CD8-positive, alpha-beta memory T cell (primary cell): ENCODE results near the gene RPS4Y2. TPM values are rescaled to one million over a fixed set of nuclear protein-coding genes. Genes with fewer than 3 reads are reported as not detected.
A peak's percentile ranks its signal among the peaks of the same experiment; 100 is the strongest.

ENCODE experiments used
- CTCF ChIA-PET: fragments of 350-600 bp; sonication (Branson Sonifier 250); formaldehyde crosslinking; loops from one replicate; lab custom pipeline; 2021; ENCODE audit warnings: antibody characterized with exemption; lab: Charles Lee
- POLR2A ChIA-PET: fragments of 350-600 bp; sonication (Branson Sonifier 250); formaldehyde crosslinking; loops from one replicate; lab custom pipeline; 2021; ENCODE audit warnings: antibody characterized with exemption; lab: Charles Lee
- DNase-seq, 5 donors: peaks; one replicate each; pipeline versions ENCODE4 v3.0.0 to v3.0.0-alpha.2; 2020 to 2022; ENCODE audit warnings: mixed read lengths in 1 of 5
- H3K27ac ChIP-seq: one replicate; pipeline ENCODE4 v1.7.0; 2013; ENCODE audit warnings: low read depth, mild to moderate bottlenecking, low read length, moderate library complexity
- H3K27me3 ChIP-seq: 2 replicates; pipeline ENCODE4 v1.7.0; 2013; ENCODE audit warnings: low read length, mild to moderate bottlenecking; ENCODE audit not compliant: insufficient read depth, poor library complexity, severe bottlenecking
- H3K36me3 ChIP-seq: 2 replicates; pipeline ENCODE4 v1.7.0; 2013; ENCODE audit warnings: mild to moderate bottlenecking, low read length, moderate library complexity; ENCODE audit not compliant: insufficient read depth
- H3K4me1 ChIP-seq: 2 replicates; pipeline ENCODE4 v1.7.0; 2013; ENCODE audit warnings: mild to moderate bottlenecking, low read length, moderate library complexity; ENCODE audit not compliant: insufficient read depth
- H3K4me3 ChIP-seq: 2 replicates; pipeline ENCODE4 v1.7.0; 2013; ENCODE audit warnings: mild to moderate bottlenecking, low read length
- H3K9me3 ChIP-seq: 2 replicates; pipeline ENCODE4 v1.7.0; 2013; ENCODE audit warnings: mild to moderate bottlenecking, low read length
- H3K27ac Mint-ChIP-seq, 8 donors: one replicate each; pipeline ENCODE4 v1.8.0; 2020 to 2021; ENCODE audit warnings: mixed read lengths in 8 of 8, mild to moderate bottlenecking in 6 of 8, inconsistent platforms in 3 of 8, moderate library complexity in 3 of 8
- H3K27me3 Mint-ChIP-seq, 2 donors: one replicate each; pipeline ENCODE4 v1.8.0; 2020 to 2021; ENCODE audit warnings: mixed read lengths in 2 of 2, mild to moderate bottlenecking in 1 of 2, moderate library complexity in 1 of 2
- H3K36me3 Mint-ChIP-seq, 3 donors: one replicate each; pipeline ENCODE4 v1.8.0; 2020 to 2021; ENCODE audit warnings: mixed read lengths in 3 of 3, inconsistent platforms in 1 of 3, mild to moderate bottlenecking in 1 of 3
- H3K4me1 Mint-ChIP-seq, 3 donors: one replicate each; pipeline ENCODE4 v1.8.0; 2020 to 2021; ENCODE audit warnings: mixed read lengths in 3 of 3, inconsistent platforms in 1 of 3, mild to moderate bottlenecking in 1 of 3
- H3K4me3 Mint-ChIP-seq, 7 donors: one replicate each; pipeline ENCODE4 v1.8.0; 2020 to 2021; ENCODE audit warnings: mixed read lengths in 7 of 7, mild to moderate bottlenecking in 6 of 7, moderate library complexity in 4 of 7, inconsistent platforms in 2 of 7
- H3K9me3 Mint-ChIP-seq, 5 donors: one replicate each; pipeline ENCODE4 v1.8.0; 2020 to 2022; ENCODE audit warnings: mixed read lengths in 5 of 5, mild to moderate bottlenecking in 3 of 5, moderate library complexity in 2 of 5, inconsistent platforms in 1 of 5
- polyA plus RNA-seq: library from polyadenylated mRNA; unstranded; fragments of 300-500 nt; fragmentation: Illumina TruSeq; gene quantifications from one replicate; pipeline ENCODE4 v1.2.3, GENCODE V29; 2021
- total RNA-seq, 2 experiments: library from RNA; stranded (reverse); gene quantifications; one replicate each; pipeline ENCODE4 v1.2.3, GENCODE V29; 2021

Gene RPS4Y2
- total RNA-seq (not detected), polyA plus RNA-seq (not detected)

GRCh38 chrY:20755808-20756207 is at the start of gene RPS4Y2:
Gene RPS4Y2 (plus strand): TSS chrY:20756108. CDS start chrY:20756164, 56 bp downstream.
- no peaks in the 10 kb centered on the region for H3K27me3 ChIP-seq
- ChIA-PET POLR2A (no interaction called here), CTCF (no interaction called here)
- Mint-ChIP-seq H3K4me1 (no peaks in the 10 kb centered on the region), H3K4me3 (no peak within 1 kb of the TSS), H3K27ac (no peak within 1 kb of the TSS), H3K27me3 (no peaks in the 10 kb centered on the region), H3K36me3 (no peaks in the 10 kb centered on the region), H3K9me3 (no peaks in the 10 kb centered on the region)
- no peaks in the 10 kb centered on the region for H3K9me3 ChIP-seq
- H3K4me1 ChIP-seq: no peaks in the 10 kb centered on the region
- no peak within 1 kb of the TSS for H3K4me3 ChIP-seq
- no peak within 1 kb of the TSS for H3K27ac ChIP-seq
- H3K36me3 ChIP-seq: no peaks in the 10 kb centered on the region
- DNase-seq: no peak

- H3K27me3 ChIP-seq: no peaks in the 10 kb centered on the region
- no peaks in the 10 kb centered on the region for H3K36me3 Mint-ChIP-seq
- H3K4me1 ChIP-seq: no peaks in the 10 kb centered on the region
- no peaks in the 10 kb centered on the region for H3K4me1 Mint-ChIP-seq
- peaks cover 0 to 8% (median 0%) of the 10 kb centered on the region in 5 donors for H3K9me3 Mint-ChIP-seq
- no peak overlapping the region for H3K27ac ChIP-seq
- no peaks in the 10 kb centered on the region for H3K36me3 ChIP-seq
- DNase-seq: no peak
- CTCF ChIA-PET: no interaction called here
- H3K4me3 ChIP-seq: no peak overlapping the region
- no peaks in the 10 kb centered on the region for H3K9me3 ChIP-seq
- H3K4me3 Mint-ChIP-seq: no peak overlapping the region
- POLR2A ChIA-PET: no interaction called here
- H3K27ac Mint-ChIP-seq: no peak overlapping the region
- peaks cover 0 to 3% of the 10 kb centered on the region in 2 donors for H3K27me3 Mint-ChIP-seq
Observed at GRCh38 chrY:20714391-20714790, 41.5 kb upstream of the RPS4Y2 start.

DNA sequence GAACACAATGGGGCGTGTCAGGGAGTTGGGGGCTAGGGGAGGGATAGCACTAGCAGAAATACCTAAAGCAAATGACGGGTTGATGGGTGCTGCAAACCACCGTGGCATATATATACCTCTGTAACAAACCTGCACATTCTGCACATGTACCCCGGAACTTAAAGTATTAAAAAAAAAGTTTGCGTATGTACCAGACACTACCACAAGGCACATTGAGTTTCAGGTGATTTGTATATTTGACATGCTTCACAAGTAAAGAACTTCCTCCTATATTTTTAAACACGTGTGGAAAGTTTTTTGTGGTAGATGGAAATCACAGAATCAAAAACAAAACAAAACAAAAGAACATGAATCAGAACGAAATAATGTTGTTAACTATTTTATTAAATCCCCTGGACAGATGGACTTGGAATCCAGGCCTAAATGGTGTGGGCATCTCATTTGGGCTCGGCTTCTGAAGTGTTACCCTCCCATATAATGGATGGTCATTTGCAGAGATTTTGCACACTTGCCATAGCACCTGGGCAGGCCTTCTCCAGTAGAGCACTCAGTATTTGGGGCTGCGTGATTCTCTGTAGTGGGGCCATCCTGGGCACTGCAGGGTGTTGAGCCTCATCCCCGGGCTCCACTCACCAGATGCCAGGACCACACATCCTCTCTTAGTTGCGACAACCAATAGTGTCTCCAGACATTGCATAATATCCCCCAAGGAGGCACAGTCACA is 29.6 kb upstream of the RPS4Y2 start:
- Histone ChIP-seq H3K27ac (no peak overlapping the region), H3K4me3 (no peak overlapping the region), H3K4me1 (no peaks in the 10 kb centered on the region), H3K36me3 (no peaks in the 10 kb centered on the region), H3K27me3 (no peaks in the 10 kb centered on the region), H3K9me3 (no peaks in the 10 kb centered on the region)
- Mint-ChIP-seq H3K4me1 (no peaks in the 10 kb centered on the region), H3K27ac (no peak overlapping the region), H3K27me3 (no peaks in the 10 kb centered on the region), H3K4me3 (no peak overlapping the region), H3K36me3 (no peaks in the 10 kb centered on the region), H3K9me3 (no peaks in the 10 kb centered on the region)
- CTCF ChIA-PET: no interaction called here
- DNase-seq: no peak
- POLR2A ChIA-PET: no interaction called here

DNA sequence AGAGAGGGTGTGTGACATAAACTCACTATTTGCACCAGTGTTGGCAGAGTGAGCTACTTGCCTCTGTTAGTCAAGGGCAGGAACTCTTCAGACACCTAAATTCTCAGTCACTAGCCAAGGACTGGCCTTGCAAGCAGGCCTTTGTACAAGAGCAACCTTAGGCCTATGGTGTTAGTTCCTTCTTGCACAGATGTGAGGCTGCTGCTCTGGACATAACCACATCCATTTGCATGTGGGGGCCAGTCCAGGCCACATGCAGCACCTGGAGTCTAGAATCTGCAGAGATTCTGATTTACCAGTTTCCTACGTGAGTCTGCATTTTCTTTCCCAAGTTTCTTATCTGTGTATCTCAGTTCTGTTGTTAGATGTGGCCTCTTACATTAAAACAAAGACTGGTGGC is 20.7 kb upstream of the RPS4Y2 start:
- Mint-ChIP-seq H3K27ac (no peak overlapping the region), H3K4me3 (no peak overlapping the region), H3K4me1 (no peaks in the 10 kb centered on the region), H3K36me3 (no peaks in the 10 kb centered on the region), H3K27me3 (no peaks in the 10 kb centered on the region), H3K9me3 (no peaks in the 10 kb centered on the region)
- DNase-seq: no peak
- Histone ChIP-seq H3K9me3 (no peaks in the 10 kb centered on the region), H3K27ac (no peak overlapping the region), H3K27me3 (no peaks in the 10 kb centered on the region), H3K4me1 (no peaks in the 10 kb centered on the region), H3K4me3 (no peak overlapping the region), H3K36me3 (no peaks in the 10 kb centered on the region)
- ChIA-PET CTCF (no interaction called here), POLR2A (no interaction called here)

- ChIA-PET CTCF (no interaction called here), POLR2A (no interaction called here)
- peaks cover 0 to 3% (median 0%) of the 10 kb centered on the region in 3 donors for H3K4me1 Mint-ChIP-seq
- H3K27ac Mint-ChIP-seq: no peak overlapping the region
- no peaks in the 10 kb centered on the region for H3K9me3 Mint-ChIP-seq
- no peaks in the 10 kb centered on the region for H3K36me3 Mint-ChIP-seq
- no peaks in the 10 kb centered on the region for H3K27me3 Mint-ChIP-seq
- H3K27ac ChIP-seq: no peak overlapping the region
- peaks cover 2% of the 10 kb centered on the region for H3K4me1 ChIP-seq
- DNase-seq: no peak
- H3K36me3 ChIP-seq: no peaks in the 10 kb centered on the region
- no peaks in the 10 kb centered on the region for H3K27me3 ChIP-seq
- H3K9me3 ChIP-seq: no peaks in the 10 kb centered on the region
- H3K4me3 ChIP-seq: no peak overlapping the region
- no peak overlapping the region for H3K4me3 Mint-ChIP-seq
Observed at GRCh38 chrY:20739806-20740205, 16.1 kb upstream of the RPS4Y2 start.

DNA sequence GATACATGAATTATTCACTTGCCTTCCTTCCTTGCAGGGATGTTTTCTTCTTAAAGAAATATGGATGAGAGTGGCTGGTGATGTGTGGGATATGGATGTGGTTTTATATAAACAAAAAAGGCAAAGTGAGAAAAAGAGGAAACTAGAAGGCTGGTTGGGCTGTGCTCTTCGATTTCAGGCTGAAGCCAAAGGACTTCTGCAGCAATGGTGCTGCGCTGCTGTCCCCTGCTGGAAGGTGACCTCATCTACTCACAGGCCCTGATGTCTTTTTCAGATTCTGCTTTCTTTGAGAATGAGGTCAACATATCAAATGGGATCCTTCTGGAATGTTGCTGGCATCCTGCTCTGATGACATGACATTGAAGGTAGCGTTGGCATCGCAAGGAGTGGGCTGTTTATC is 15.3 kb upstream of the RPS4Y2 start:
- H3K4me3 Mint-ChIP-seq: no peak overlapping the region
- no peaks in the 10 kb centered on the region for H3K9me3 Mint-ChIP-seq
- Histone ChIP-seq H3K4me3 (no peak overlapping the region), H3K36me3 (no peaks in the 10 kb centered on the region), H3K4me1 (peaks cover 6% of the 10 kb centered on the region), H3K27me3 (no peaks in the 10 kb centered on the region), H3K9me3 (no peaks in the 10 kb centered on the region), H3K27ac (no peak overlapping the region)
- H3K36me3 Mint-ChIP-seq: no peaks in the 10 kb centered on the region
- no peak for DNase-seq
- no peaks in the 10 kb centered on the region for H3K27me3 Mint-ChIP-seq
- no peak overlapping the region for H3K27ac Mint-ChIP-seq
- H3K4me1 Mint-ChIP-seq: peaks cover 0 to 11% (median 0%) of the 10 kb centered on the region in 3 donors
- ChIA-PET POLR2A (no interaction called here), CTCF (no interaction called here)

- Mint-ChIP-seq H3K36me3 (no peaks in the 10 kb centered on the region), H3K4me3 (no peak overlapping the region), H3K27me3 (no peaks in the 10 kb centered on the region), H3K9me3 (no peaks in the 10 kb centered on the region), H3K4me1 (peaks cover 0 to 35% (median 0%) of the 10 kb centered on the region in 3 donors), H3K27ac (no peak overlapping the region)
- CTCF ChIA-PET: no interaction called here
- Histone ChIP-seq H3K27me3 (no peaks in the 10 kb centered on the region), H3K4me3 (no peak overlapping the region), H3K4me1 (peaks cover 32% of the 10 kb centered on the region), H3K9me3 (no peaks in the 10 kb centered on the region), H3K27ac (no peak overlapping the region), H3K36me3 (no peaks in the 10 kb centered on the region)
- POLR2A ChIA-PET: no interaction called here
- DNase-seq: no peak
Observed at GRCh38 chrY:20745060-20745459, 10.8 kb upstream of the RPS4Y2 start.

GRCh38 chrY:20746919-20747318 is 9.0 kb upstream of the RPS4Y2 start:
- DNase-seq: no peak
- peak overlapping the region in 1 of 8 donors; percentile 5 for H3K27ac Mint-ChIP-seq
- CTCF ChIA-PET: no interaction called here

More at GRCh38 chrY:20746919-20747318, 9.0 kb upstream of the RPS4Y2 start:
- Histone ChIP-seq H3K27me3 (no peaks in the 10 kb centered on the region), H3K9me3 (no peaks in the 10 kb centered on the region), H3K27ac (no peak overlapping the region), H3K4me1 (peaks cover 32% of the 10 kb centered on the region), H3K36me3 (no peaks in the 10 kb centered on the region), H3K4me3 (no peak overlapping the region)
- no peaks in the 10 kb centered on the region for H3K36me3 Mint-ChIP-seq
- peaks cover 0 to 35% (median 0%) of the 10 kb centered on the region in 3 donors for H3K4me1 Mint-ChIP-seq
- no peaks in the 10 kb centered on the region for H3K27me3 Mint-ChIP-seq
- POLR2A ChIA-PET: no interaction called here
- no peak overlapping the region for H3K4me3 Mint-ChIP-seq
- H3K9me3 Mint-ChIP-seq: no peaks in the 10 kb centered on the region
